T47D (cell line): Measurements from ENCODE around the gene SYNC.

Experiments
- DNase-seq, 2 experiments: peaks; one replicate each; pipeline versions ENCODE4 v3.0.0 to v3.0.0-alpha.2; 2011 to 2012; ENCODE audit warnings: low read depth in 1 of 2, low spot score in 1 of 2
- JUND ChIP-seq: IDR thresholded peaks from 2 replicates; pipeline ENCODE4 v1.6.1; 2012; ENCODE audit warnings: low read depth
- in situ Hi-C: cut with HindIII; loops from 2 replicates; pipeline ENCODE4 v1.10.0; 2016; ENCODE audit warnings: low sequenced_read_pairs, low pct_unique_long_range_greater_than_20kb

The SYNC gene

GRCh38 chr1:32702599-32703478 is at the start of gene SYNC:
TSS of gene SYNC (minus strand) at chr1:32702770. CDS start at chr1:32702660, 110 bp downstream.
- in situ Hi-C loops: no loop called here
- DNase-seq: peak in 1 of 2 experiments; percentile 42
- no peak for TF ChIP-seq JUND

DNA sequence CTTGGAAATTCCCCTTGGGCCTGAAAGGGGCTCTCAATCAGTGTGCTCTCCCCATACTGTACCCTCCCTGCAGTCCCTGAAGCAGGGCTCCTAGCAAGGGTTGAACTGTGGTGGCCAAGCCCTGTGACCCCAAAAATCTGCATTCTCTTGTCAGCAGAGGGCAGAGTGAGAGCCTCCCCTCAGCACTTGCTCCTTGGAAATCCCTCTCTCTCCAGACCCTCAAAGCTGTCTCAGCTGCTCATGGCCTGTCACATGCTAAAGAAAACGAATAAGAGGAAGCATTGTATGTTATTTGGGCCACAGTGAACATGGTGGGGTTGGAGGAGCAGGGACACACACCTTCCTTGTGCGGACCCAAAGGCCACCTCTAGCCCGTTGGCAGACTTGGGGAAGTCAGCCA is 47.2 kb upstream of the SYNC start:
- in situ Hi-C loops: no loop called here
- DNase-seq: no peak
- no peak for TF ChIP-seq JUND

- in situ Hi-C loops: no loop called here
- DNase-seq: no peak
- no peak for TF ChIP-seq JUND
Observed at GRCh38 chr1:32749332-32749731, 46.8 kb upstream of the SYNC start.

- DNase-seq: no peak
Observed at GRCh38 chr1:32748926-32749325, 46.4 kb upstream of the SYNC start.

GRCh38 chr1:32748348-32748747 is 45.8 kb upstream of the SYNC start:
- no peak for TF ChIP-seq JUND
- in situ Hi-C loops: no loop called here
- DNase-seq: no peak

More at GRCh38 chr1:32748926-32749325, 46.4 kb upstream of the SYNC start:
- no peak for TF ChIP-seq JUND
- in situ Hi-C loops: no loop called here

DNA sequence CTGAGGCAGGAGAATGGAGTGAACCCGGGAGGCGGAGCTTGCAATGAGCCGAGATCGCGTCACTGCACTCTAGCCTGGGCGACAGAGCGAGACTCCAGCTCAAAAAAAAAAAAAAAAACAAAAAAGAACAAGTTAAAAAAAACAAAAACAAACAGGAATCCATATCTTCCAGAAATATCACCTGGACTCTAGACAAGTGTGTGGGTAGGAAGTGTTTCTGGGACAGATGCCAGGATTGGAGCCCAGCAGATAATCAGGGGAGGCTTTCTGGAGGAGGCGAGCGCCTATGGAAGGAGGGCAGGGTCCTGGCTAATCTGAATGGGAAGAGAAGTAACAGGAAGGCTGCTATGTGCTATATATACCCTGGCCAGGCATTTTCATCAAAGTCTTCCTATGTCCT is 43.6 kb upstream of the SYNC start:
- in situ Hi-C loops: no loop called here
- TF ChIP-seq JUND: no peak
- no peak for DNase-seq

DNA sequence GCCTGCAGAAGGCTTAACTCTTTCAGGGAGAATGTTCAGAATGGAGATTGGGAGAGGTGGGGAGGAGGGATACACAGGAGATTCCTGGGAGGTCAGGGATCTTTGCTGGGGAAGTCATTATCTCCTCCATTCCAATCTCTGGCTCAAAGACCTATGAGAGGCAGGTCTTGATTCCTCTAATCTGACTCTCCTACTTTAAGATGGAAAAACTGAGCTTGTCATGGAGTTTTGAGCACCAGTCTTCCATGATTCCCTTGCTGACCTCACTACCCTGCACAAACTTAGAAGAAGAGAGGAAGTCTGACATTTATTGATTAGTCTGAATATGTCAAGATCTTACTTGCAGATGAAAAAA is 41.5 kb upstream of the SYNC start:
- in situ Hi-C loops: no loop called here
- DNase-seq: no peak
- TF ChIP-seq JUND: no peak

DNA sequence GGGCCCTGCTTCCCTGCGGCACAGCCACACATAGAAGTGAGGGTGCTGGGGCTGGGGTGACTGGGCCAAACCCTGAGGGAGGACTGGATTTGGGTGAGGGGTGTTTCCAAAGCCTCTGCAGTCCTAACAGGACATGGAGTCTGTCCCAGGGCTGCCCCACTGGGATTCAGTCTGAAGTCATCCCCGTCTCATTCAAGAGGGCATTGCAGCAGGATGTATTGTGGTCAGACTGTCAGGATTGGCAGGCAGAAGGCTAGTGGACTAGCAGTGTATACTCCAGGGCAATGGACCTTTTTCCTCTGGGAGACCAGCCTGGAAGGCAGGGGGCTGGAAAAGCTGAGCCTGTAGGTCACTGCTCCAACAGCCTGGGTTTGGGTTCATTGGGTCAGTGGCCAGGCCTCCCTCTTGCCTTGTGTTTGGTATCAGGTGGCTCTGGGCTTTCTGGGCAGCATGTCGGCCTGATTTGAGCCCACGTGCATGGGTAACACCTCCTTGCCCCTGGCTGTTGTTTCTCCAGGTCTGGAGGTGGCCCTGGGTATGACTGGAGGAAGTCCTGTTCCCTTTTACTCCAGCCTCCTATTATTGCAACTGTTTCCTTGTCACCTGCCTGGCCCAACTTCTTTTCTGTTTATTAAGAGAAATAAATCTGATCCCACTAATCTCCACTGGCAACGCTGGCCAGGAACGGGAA is 41.0 kb upstream of the SYNC start:
- DNase-seq: peak; percentile 52 to 55
- TF ChIP-seq JUND: no peak
- in situ Hi-C loops: no loop called here

DNA sequence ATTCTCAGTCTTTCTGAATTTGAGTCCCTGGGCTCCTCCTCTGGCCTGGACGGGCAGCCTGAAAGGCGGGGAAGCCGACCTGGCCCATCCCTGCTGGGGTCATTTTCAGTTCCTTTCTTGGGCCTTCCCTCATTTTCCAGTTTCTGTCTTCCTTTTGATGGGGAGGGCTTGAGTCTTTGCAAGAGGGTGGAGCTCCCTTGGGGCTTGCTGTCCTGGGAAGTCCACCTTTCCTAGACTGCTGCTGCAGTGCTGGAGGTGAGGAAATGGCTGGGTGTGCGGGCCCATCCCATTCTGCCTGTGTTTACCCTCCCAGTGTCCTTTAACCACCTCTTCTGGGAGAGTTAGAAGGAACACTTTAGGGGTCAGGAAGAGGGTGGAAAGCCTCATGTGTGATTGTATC is 40.4 kb upstream of the SYNC start:
- in situ Hi-C loops: no loop called here
- no peak for TF ChIP-seq JUND
- no peak for DNase-seq

DNA sequence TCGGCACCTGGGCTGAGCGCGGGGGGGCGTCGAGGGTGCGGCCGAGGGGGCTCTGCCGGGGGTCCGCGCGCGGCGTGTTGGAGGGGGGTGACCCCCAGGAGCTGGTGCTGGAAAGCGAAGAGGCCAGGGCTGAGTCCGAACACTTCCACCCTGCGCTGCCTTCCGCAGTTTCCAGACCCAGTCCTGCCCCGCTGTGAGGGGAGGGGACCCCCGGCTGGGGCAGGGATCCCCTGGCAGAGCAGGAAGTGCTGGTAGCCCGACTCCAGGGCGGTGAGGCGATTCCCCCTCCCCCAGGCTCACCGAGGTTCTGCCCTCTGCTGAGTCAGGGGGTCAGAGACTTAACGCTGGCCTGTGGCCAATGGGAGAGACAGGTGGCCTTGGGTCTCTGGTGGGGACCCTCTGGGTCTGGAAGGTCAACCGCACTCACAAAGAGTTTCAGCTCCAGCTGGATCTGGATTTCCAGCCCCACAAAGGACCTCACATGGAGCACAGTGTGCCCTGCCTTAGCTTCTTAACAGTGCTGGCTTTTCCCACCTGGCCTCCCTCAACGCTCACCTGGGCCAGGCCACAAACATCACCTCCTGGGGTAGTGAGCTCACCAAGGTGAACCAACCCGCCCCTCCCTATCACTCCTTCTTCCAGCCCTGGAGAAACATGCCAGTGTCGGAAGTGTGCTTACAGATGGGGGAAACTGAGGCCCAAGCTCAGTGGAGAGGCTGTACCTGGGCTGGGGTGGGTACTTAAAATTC is 39.8 kb upstream of the SYNC start:
- TF ChIP-seq JUND: no peak
- in situ Hi-C loops: no loop called here
- no peak for DNase-seq

GRCh38 chr1:32741413-32742198 is 39.0 kb upstream of the SYNC start:
- in situ Hi-C loops: no loop called here
- TF ChIP-seq JUND: no peak
- peak in 1 of 2 experiments; percentile 69 for DNase-seq

DNA sequence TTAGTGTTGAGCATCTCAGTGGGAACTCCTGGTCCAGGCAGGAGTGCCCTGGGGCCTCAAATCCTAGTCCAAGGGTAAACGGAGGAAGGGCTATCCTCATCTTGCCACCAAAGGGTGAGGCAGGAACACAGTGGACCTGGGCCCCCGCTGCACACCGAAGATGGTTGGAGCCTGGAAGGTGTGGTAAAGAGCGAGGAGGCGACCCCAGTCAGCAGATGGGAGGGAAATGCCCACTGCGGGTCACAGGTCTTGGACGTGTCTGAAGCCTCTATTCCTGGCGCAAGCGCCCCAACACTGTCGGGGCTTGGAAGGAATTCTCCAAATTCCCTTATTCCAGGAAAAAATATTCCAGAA is 38.5 kb upstream of the SYNC start:
- no peak for TF ChIP-seq JUND
- DNase-seq: no peak
- in situ Hi-C loops: no loop called here
